ENCODE results near the gene GYS2.

DNA sequence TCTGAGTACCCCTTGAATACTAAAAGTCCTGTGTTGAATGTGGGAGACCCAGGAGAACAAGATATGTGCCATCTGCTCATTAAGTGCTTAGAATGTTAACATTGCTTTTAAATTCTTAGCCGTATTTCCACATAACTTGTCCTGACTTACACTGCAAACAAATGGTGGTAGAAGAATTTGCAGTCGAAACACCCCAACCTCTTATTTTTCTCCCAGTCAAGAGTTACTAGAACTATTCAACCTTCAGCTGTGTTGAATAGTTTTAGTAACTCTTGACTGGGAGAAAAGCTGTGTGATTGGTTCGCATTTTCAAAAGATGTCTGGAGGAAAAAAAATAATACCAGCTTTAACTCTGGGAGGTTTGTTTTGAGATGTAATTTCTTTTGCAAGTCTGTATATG is 86.2 kb downstream of the GYS2 start:
- TF ChIP-seq, protein P1, sequence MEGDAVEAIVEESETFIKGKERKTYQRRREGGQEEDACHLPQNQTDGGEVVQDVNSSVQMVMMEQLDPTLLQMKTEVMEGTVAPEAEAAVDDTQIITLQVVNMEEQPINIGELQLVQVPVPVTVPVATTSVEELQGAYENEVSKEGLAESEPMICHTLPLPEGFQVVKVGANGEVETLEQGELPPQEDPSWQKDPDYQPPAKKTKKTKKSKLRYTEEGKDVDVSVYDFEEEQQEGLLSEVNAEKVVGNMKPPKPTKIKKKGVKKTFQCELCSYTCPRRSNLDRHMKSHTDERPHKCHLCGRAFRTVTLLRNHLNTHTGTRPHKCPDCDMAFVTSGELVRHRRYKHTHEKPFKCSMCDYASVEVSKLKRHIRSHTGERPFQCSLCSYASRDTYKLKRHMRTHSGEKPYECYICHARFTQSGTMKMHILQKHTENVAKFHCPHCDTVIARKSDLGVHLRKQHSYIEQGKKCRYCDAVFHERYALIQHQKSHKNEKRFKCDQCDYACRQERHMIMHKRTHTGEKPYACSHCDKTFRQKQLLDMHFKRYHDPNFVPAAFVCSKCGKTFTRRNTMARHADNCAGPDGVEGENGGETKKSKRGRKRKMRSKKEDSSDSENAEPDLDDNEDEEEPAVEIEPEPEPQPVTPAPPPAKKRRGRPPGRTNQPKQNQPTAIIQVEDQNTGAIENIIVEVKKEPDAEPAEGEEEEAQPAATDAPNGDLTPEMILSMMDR (conservative IDR thresholded peaks at IDR 0.05 in 1 of 2, IDR thresholded peaks at IDR 0.05 in 1 of 2; ENCODE audit: low read depth in 1 of 2, low read length in 2 of 2), result no peak
- no peak for TF ChIP-seq EZH2 (IDR thresholded peaks at IDR 0.05; ENCODE audit: low read length, missing control alignments)
